ENCODE measurements around the gene LAMB3.

The LAMB3 gene

DNA sequence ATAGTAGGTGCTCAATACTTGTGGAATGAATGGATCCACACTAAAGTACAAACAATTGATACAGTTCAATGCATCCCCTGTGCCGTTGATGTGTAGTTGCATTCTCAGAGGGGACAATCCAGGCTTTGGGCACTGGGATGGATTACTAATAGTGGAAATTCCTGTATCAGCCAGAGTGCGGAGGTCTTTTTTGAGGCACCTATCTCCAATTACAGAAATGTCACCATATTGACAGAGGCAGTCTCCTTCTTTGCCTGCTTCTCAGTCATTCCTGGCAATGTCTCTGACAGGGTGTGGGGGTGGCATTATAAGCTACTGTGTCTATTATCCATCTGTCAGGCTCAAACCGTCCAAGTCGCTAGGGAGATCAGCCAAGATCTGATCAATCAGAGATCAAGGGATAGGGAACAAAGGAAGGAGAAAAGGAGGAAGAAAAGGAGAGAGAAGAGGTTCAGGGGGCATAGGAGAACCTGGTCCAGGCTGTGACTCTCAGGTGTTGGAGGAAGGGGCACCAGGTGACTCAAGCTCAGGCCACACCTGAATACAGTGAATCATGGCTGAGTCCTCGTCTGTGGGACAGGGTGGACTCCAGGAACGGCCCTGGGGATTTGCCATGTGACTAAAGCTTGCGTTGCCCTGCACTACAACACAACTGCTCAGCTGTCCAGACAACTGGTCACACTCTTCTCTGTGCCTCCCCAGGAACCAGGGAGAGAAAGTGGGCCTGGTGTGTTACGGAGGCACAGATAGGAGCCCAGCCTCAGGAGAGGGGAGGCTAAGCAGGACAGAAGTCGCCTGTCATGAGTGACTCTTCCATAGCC, 3.4 kb upstream of the LAMB3 start:
- DNase-seq (ENCODE audit: extremely low spot score), result no peak
- TF ChIP-seq SUZ12 (IDR thresholded peaks at IDR 0.05) (no peak), TARDBP (IDR thresholded peaks at IDR 0.05) (no peak), LEF1 (IDR thresholded peaks at IDR 0.05; ENCODE audit: borderline replicate concordance) (no peak), L3MBTL2 (conservative IDR thresholded peaks at IDR 0.05) (no peak), ARNT (IDR thresholded peaks at IDR 0.05) (no peak), NFRKB (IDR thresholded peaks at IDR 0.05) (no peak), ELF4 (IDR thresholded peaks at IDR 0.05) (no peak), BHLHE40 (IDR thresholded peaks at IDR 0.05; ENCODE audit: borderline replicate concordance) (no peak), FOXK2 (IDR thresholded peaks at IDR 0.05) (no peak), HDGF (IDR thresholded peaks at IDR 0.05; ENCODE audit: borderline replicate concordance) (no peak)
- TF ChIP-seq, protein P1, sequence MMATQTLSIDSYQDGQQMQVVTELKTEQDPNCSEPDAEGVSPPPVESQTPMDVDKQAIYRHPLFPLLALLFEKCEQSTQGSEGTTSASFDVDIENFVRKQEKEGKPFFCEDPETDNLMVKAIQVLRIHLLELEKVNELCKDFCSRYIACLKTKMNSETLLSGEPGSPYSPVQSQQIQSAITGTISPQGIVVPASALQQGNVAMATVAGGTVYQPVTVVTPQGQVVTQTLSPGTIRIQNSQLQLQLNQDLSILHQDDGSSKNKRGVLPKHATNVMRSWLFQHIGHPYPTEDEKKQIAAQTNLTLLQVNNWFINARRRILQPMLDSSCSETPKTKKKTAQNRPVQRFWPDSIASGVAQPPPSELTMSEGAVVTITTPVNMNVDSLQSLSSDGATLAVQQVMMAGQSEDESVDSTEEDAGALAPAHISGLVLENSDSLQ (IDR thresholded peaks at IDR 0.05), result no peak
- ChIA-PET POLR2A (interaction anchor here (1.2 kb wide), 1 partner anchor 20 kb away, joined by 4 read pairs; the partner anchor contains the start of gene G0S2), CTCF (no interaction called here)

DNA sequence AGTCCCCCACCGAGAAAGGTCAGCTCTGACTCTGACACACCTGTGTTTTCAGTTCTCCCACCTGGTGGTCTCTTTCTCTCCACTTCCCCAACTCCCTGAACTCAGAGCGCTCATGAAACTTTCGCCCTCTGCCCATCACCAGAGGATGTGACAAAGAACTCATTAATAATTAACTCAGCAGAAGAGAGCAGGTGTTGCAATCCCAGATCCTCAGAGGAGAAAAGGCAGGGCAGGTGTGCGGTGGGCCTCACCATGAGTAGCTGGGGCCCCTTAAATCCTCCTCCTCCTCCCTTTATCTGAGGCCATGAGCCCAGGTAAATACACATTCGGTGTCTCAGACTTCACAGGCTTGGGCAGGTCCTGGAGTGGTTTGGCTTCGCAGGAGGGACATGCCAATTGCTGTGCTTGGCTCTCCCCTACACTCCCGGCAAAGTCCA, 1.7 kb upstream of the LAMB3 start:
- TF ChIP-seq SUZ12 (IDR thresholded peaks at IDR 0.05) (no peak), FOXK2 (IDR thresholded peaks at IDR 0.05) (no peak), ARNT (IDR thresholded peaks at IDR 0.05) (no peak), ZNF384 (IDR thresholded peaks at IDR 0.05) (no peak), BHLHE40 (IDR thresholded peaks at IDR 0.05; ENCODE audit: borderline replicate concordance) (no peak)
- TF ChIP-seq, protein P1 (IDR thresholded peaks at IDR 0.05), result no peak
- ChIA-PET POLR2A (interaction anchor here (1.2 kb wide), 1 partner anchor 22 kb away, joined by 4 read pairs; the partner anchor contains the start of gene G0S2), CTCF (interaction anchor here (1.5 kb wide), 1 partner anchor 64 kb away, joined by 4 read pairs; no protein-coding TSS in a partner anchor)
- DNase-seq (ENCODE audit: extremely low spot score), result no peak

DNA sequence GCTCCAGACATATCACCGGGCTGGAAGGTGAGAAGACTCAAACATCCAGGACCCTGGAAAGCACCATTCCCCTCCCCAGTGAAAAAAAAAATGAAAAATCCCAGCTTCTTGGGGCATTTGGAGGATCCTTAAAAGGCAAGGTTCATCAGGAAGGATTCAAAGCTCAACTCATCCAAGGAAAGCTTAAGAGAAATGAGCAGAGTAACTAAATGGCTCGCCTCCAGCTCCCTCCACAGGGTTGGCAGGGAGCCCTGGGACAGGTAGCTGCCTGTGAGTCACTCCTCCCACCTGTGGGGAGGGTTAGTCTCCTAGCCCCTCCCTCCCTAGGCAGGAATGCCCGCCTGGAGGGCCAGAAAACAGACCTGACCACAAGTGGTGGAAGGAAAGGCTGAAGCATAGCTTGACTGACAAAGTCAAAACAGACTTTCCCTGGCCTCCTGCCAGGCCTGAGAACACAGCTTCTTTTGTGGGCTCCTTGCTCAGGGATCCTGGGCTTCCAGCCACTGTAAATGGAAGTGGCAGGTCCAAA, 712 bp upstream of the LAMB3 start:
- ChIA-PET POLR2A (interaction anchor here (1.0 kb wide), 1 partner anchor 132 kb away, joined by 3 read pairs; the partner anchor contains the start of gene C1orf74), CTCF (interaction anchor here (0.7 to 1.5 kb wide), 2 partner anchors 63 to 82 kb away, joined by 3 to 4 read pairs; no protein-coding TSS in a partner anchor)
- TF ChIP-seq HDGF (IDR thresholded peaks at IDR 0.05; ENCODE audit: borderline replicate concordance) (no peak), ELF4 (IDR thresholded peaks at IDR 0.05) (no peak), LEF1 (IDR thresholded peaks at IDR 0.05; ENCODE audit: borderline replicate concordance) (no peak), SUZ12 (IDR thresholded peaks at IDR 0.05) (no peak), BHLHE40 (IDR thresholded peaks at IDR 0.05; ENCODE audit: borderline replicate concordance) (no peak)
- DNase-seq (ENCODE audit: extremely low spot score), result no peak

DNA sequence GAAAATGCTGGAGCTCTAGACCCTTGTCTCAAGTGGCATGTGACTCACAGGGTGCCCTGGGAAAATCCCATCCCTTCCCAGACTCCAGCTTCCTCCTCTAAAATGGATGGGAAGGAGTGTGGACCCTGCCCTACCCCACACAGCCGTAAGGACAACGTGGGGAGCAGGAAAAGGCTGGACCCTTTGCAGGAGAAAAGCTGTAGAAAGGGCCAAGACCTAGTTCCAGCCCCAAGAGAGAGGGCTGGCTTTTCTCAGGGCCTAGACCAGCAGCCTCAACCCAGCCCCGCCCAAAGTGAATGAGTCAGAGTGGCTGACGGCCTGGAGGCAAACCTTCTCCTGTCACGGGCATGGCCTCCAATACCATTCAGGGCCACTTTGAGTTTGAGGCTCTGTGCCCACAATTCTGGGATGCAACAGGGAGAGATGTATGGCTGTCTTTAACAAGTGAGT, 1.1 kb downstream of the LAMB3 start:
- CTCF ChIA-PET, result no interaction called here
- POLR2A ChIA-PET, result no interaction called here
- TF ChIP-seq, protein P1 (IDR thresholded peaks at IDR 0.05), result no peak
- TF ChIP-seq FOXM1 (IDR thresholded peaks at IDR 0.05; ENCODE audit: borderline replicate concordance) (no peak), L3MBTL2 (conservative IDR thresholded peaks at IDR 0.05) (no peak), ARNT (IDR thresholded peaks at IDR 0.05) (no peak), ZNF384 (IDR thresholded peaks at IDR 0.05) (no peak), FOXA1 (IDR thresholded peaks at IDR 0.05) (no peak), HDGF (IDR thresholded peaks at IDR 0.05; ENCODE audit: borderline replicate concordance) (no peak)
- DNase-seq (ENCODE audit: extremely low spot score), result peak; percentile 46

DNA sequence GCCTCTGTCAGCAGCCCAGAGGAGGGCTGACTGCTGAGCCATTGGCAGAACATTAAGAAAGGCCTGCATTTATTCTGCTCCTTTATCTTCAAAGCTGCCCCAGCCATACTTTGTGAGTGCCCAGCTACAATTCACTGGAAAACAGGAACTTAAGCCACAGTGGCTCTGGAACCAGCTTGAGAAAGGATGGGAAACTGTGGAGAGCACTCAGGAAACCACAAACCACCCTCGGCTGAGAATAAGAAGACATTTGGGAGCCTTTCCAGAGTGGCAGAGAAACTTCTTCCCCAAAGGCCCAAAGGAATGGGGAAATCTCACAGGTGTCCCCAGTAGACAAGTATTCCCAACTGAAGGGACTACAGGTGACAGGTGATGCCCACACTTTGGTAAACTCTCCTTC, 1.8 kb downstream of the LAMB3 start:
- POLR2A ChIA-PET, result no interaction called here
- TF ChIP-seq SUZ12 (IDR thresholded peaks at IDR 0.05), result no peak
- no peak for TF ChIP-seq SP1 (IDR thresholded peaks at IDR 0.05)
- TF ChIP-seq CTBP1 (IDR thresholded peaks at IDR 0.05; ENCODE audit: borderline replicate concordance), result no peak
- no peak for TF ChIP-seq HDGF (IDR thresholded peaks at IDR 0.05; ENCODE audit: borderline replicate concordance)
- TF ChIP-seq FOXA1 (IDR thresholded peaks at IDR 0.05), result no peak
- TF ChIP-seq BHLHE40 (IDR thresholded peaks at IDR 0.05; ENCODE audit: borderline replicate concordance), result no peak
- no peak for TF ChIP-seq FOXM1 (IDR thresholded peaks at IDR 0.05; ENCODE audit: borderline replicate concordance)
- TF ChIP-seq ARNT (IDR thresholded peaks at IDR 0.05), result no peak
- TF ChIP-seq L3MBTL2 (conservative IDR thresholded peaks at IDR 0.05), result no peak
- DNase-seq (ENCODE audit: extremely low spot score), result no peak
- CTCF ChIA-PET, result interaction anchor here (1.3 kb wide), 1 partner anchor 23 kb away, joined by 6 read pairs; no protein-coding TSS in a partner anchor
